Activated CD4-positive, alpha-beta T cell treated with anti-CD3 and anti-CD28 coated beads, Interleukin-2, amount 10 ng/mL, durations not matched to agents 7 days and 5 days (primary cell): ENCODE measurements around the gene UPK3A. TPM values are rescaled to one million over a fixed set of nuclear protein-coding genes. Genes with fewer than 3 reads are reported as not detected.

Experiments used
- CTCF ChIA-PET: fragments of 350-600 bp; sonication (Branson Sonifier 250); formaldehyde crosslinking; loops from one replicate; lab custom pipeline; 2021; ENCODE audit warnings: antibody characterized with exemption; lab: Charles Lee
- POLR2A ChIA-PET: fragments of 350-600 bp; sonication (Branson Sonifier 250); formaldehyde crosslinking; loops from one replicate; lab custom pipeline; 2021; ENCODE audit warnings: antibody characterized with exemption; lab: Charles Lee
- DNase-seq: peaks from one replicate; pipeline ENCODE4 v3.0.0-alpha.2; 2020
- H3K27ac Mint-ChIP-seq: one replicate; pipeline ENCODE4 v1.8.0; 2021; ENCODE audit warnings: mild to moderate bottlenecking, moderate library complexity, mixed read lengths
- H3K27me3 Mint-ChIP-seq: one replicate; pipeline ENCODE4 v1.8.0; 2021; ENCODE audit warnings: mixed read lengths
- H3K36me3 Mint-ChIP-seq: one replicate; pipeline ENCODE4 v1.8.0; 2021; ENCODE audit warnings: low read depth, mixed read lengths
- H3K4me1 Mint-ChIP-seq: one replicate; pipeline ENCODE4 v1.8.0; 2021; ENCODE audit warnings: mixed read lengths
- H3K4me3 Mint-ChIP-seq: one replicate; pipeline ENCODE4 v1.8.0; 2021; ENCODE audit warnings: mild to moderate bottlenecking, moderate library complexity, mixed read lengths
- H3K9me3 Mint-ChIP-seq: one replicate; pipeline ENCODE4 v1.8.0; 2021; ENCODE audit warnings: mixed read lengths
- total RNA-seq, 2 experiments: library from RNA; stranded (reverse); gene quantifications; one replicate each; pipeline ENCODE4 v1.2.3, GENCODE V29; 2021

Gene UPK3A
- total RNA-seq, 2 experiments from 2014 or later, result not detected

- H3K27ac Mint-ChIP-seq, result no peak overlapping the region
- no peak overlapping the region for H3K4me3 Mint-ChIP-seq
Observed at GRCh38 chr22:45334528-45334927, 49.8 kb downstream of the UPK3A start.

DNA sequence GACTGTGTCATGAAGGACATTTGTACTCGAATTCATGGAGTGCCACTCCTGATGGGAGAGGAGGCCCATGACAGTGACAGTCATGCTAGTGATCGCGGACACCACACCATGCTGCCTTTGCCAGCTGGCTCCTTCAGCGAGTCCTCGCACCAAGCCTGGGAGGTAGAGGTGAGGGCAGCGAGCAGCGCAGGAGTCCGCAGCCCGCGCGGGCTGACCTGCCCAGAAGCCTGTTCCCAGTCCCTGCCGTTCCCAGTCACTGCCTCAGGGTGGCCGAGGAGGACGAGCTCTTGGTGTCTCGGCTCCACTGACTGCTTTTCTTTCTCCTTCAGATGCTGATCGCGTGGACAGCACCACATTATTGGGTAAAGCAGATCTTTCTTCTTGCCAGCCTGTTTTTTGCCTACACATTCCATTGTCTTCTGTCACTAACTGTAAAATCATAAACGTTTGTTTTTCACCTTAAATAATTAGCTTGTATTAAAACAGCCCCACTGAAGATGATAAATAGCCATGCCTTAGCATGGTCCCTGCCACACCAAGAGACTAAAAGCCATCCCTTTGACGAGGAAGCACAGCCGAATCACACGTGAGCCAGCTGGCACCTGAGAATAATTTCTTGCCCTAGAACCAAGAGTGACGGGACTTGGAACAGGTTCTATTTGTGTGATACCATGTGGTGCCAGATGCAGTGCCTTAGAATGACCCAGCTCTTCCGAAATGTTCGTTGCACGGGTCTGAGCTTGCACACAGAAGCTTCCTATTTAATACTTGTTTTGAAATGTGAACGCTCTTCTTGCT is 50.5 kb downstream of the UPK3A start:
- CTCF ChIA-PET, result interaction anchor here (2.0 kb wide), 1 partner anchor 12 kb away, joined by 10 read pairs; no protein-coding TSS in a partner anchor
- Mint-ChIP-seq H3K4me3 (no peak overlapping the region), H3K4me1 (peaks cover 31% of the 10 kb centered on the region), H3K9me3 (no peaks in the 10 kb centered on the region), H3K27ac (no peak overlapping the region), H3K36me3 (peaks cover 52% of the 10 kb centered on the region), H3K27me3 (no peaks in the 10 kb centered on the region)
- no peak for DNase-seq
- POLR2A ChIA-PET, result no interaction called here

More at GRCh38 chr22:45334528-45334927, 49.8 kb downstream of the UPK3A start:
- peaks cover 45% of the 10 kb centered on the region for H3K36me3 Mint-ChIP-seq
- ChIA-PET CTCF (interaction anchor here (2.0 kb wide), 1 partner anchor 11 kb away, joined by 10 read pairs; no protein-coding TSS in a partner anchor), POLR2A (no interaction called here)
- H3K9me3 Mint-ChIP-seq, result no peaks in the 10 kb centered on the region
- H3K4me1 Mint-ChIP-seq, result peaks cover 30% of the 10 kb centered on the region
- DNase-seq, result no peak
- H3K27me3 Mint-ChIP-seq, result no peaks in the 10 kb centered on the region

- Mint-ChIP-seq H3K4me1 (peaks cover 35% of the 10 kb centered on the region), H3K36me3 (peaks cover 52% of the 10 kb centered on the region), H3K27me3 (no peaks in the 10 kb centered on the region), H3K9me3 (no peaks in the 10 kb centered on the region), H3K27ac (peak overlapping the region; percentile 19), H3K4me3 (no peak overlapping the region)
- DNase-seq, result no peak
- ChIA-PET CTCF (no interaction called here), POLR2A (no interaction called here)
Observed at GRCh38 chr22:45335854-45336522, 51.2 kb downstream of the UPK3A start.

- Mint-ChIP-seq H3K9me3 (no peaks in the 10 kb centered on the region), H3K27me3 (no peaks in the 10 kb centered on the region), H3K4me1 (peaks cover 42% of the 10 kb centered on the region), H3K36me3 (peaks cover 52% of the 10 kb centered on the region), H3K4me3 (no peak overlapping the region), H3K27ac (no peak overlapping the region)
- no peak for DNase-seq
- ChIA-PET CTCF (no interaction called here), POLR2A (no interaction called here)
Observed at GRCh38 chr22:45336971-45337431, 52.3 kb downstream of the UPK3A start.

GRCh38 chr22:45337536-45337935 is 52.8 kb downstream of the UPK3A start:
- H3K9me3 Mint-ChIP-seq, result no peaks in the 10 kb centered on the region
- no peak overlapping the region for H3K27ac Mint-ChIP-seq

GRCh38 chr22:45338795-45339194 is 54.0 kb downstream of the UPK3A start:
- H3K4me3 Mint-ChIP-seq, result no peak overlapping the region
- peaks cover 36% of the 10 kb centered on the region for H3K4me1 Mint-ChIP-seq
- POLR2A ChIA-PET, result no interaction called here
- H3K36me3 Mint-ChIP-seq, result peaks cover 53% of the 10 kb centered on the region
- H3K27me3 Mint-ChIP-seq, result no peaks in the 10 kb centered on the region
- CTCF ChIA-PET, result no interaction called here
- H3K9me3 Mint-ChIP-seq, result no peaks in the 10 kb centered on the region
- no peak overlapping the region for H3K27ac Mint-ChIP-seq
- no peak for DNase-seq

More at GRCh38 chr22:45337536-45337935, 52.8 kb downstream of the UPK3A start:
- ChIA-PET CTCF (no interaction called here), POLR2A (no interaction called here)
- no peaks in the 10 kb centered on the region for H3K27me3 Mint-ChIP-seq
- peaks cover 42% of the 10 kb centered on the region for H3K4me1 Mint-ChIP-seq
- peaks cover 52% of the 10 kb centered on the region for H3K36me3 Mint-ChIP-seq
- no peak overlapping the region for H3K4me3 Mint-ChIP-seq
- no peak for DNase-seq

DNA sequence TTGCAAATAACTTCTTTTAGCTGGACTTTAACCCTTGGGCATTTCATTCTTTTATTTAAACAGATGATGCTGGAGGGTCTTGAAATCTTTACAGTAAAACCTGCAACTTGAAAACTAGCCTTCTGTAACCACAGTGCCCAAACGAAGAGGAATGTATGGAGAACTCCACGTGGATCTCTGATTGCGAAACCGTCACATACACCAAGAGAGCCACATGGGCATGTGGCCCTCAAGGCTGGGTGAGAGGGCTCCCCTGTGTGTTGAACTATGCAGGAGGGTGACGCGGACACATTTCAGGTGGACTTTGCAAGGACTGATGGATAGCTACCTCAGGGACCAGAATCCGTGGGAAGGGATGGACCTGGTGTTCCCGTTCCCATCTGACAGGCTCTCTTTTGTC is 55.6 kb downstream of the UPK3A start:
- Mint-ChIP-seq H3K27me3 (no peaks in the 10 kb centered on the region), H3K36me3 (peaks cover 52% of the 10 kb centered on the region), H3K27ac (no peak overlapping the region), H3K9me3 (no peaks in the 10 kb centered on the region), H3K4me3 (no peak overlapping the region), H3K4me1 (peaks cover 25% of the 10 kb centered on the region)
- POLR2A ChIA-PET, result interaction anchor here (0.6 kb wide), 1 partner anchor 58 kb away, joined by 4 read pairs; no protein-coding TSS in a partner anchor
- CTCF ChIA-PET, result interaction anchor here (0.6 to 0.7 kb wide), 4 partner anchors 14 to 1455 kb away, joined by 3 to 4 read pairs (median 4); no protein-coding TSS in a partner anchor
- no peak for DNase-seq

GRCh38 chr22:45341498-45341897 is 56.7 kb downstream of the UPK3A start:
- Mint-ChIP-seq H3K9me3 (no peaks in the 10 kb centered on the region), H3K27me3 (no peaks in the 10 kb centered on the region), H3K4me1 (peaks cover 21% of the 10 kb centered on the region), H3K4me3 (no peak overlapping the region), H3K27ac (peak overlapping the region; percentile 62), H3K36me3 (peaks cover 48% of the 10 kb centered on the region)
- peak; percentile 22 for DNase-seq
- ChIA-PET POLR2A (interaction anchor here (0.7 kb wide), 1 partner anchor 23 kb away, joined by 4 read pairs; no protein-coding TSS in a partner anchor), CTCF (interaction anchor here (1.1 to 1.2 kb wide), 2 partner anchors 19 to 28 kb away, joined by 3 read pairs; no protein-coding TSS in a partner anchor)

GRCh38 chr22:45343143-45343542 is 58.4 kb downstream of the UPK3A start:
- CTCF ChIA-PET, result no interaction called here

DNA sequence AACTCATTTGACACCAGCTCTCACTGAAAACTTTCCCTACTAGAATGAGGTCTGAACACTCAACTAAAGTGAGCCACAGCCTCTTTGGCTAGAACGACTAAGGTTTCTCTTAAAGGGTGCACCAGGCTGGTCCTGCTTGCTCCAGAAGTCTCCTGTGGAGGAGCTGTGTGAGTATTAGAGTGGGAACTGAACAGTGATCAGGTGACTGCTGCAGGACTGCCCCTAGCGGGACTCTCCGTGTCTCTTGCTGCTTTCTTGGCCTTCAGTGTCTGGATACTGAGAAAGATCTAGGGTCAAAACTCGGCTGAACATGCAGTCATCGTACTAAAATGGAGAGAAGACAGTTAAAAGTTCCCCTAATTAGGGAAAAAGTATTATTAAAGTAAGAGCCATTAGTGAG is 59.6 kb downstream of the UPK3A start:
- H3K9me3 Mint-ChIP-seq, result no peaks in the 10 kb centered on the region
- no peak overlapping the region for H3K27ac Mint-ChIP-seq
- POLR2A ChIA-PET, result no interaction called here
- CTCF ChIA-PET, result interaction anchor here (1.1 kb wide), 1 partner anchor 13 kb away, joined by 3 read pairs; no protein-coding TSS in a partner anchor
- H3K4me1 Mint-ChIP-seq, result peaks cover 12% of the 10 kb centered on the region
- no peaks in the 10 kb centered on the region for H3K27me3 Mint-ChIP-seq
- peaks cover 38% of the 10 kb centered on the region for H3K36me3 Mint-ChIP-seq
- DNase-seq, result no peak
- H3K4me3 Mint-ChIP-seq, result no peak overlapping the region

More at GRCh38 chr22:45343143-45343542, 58.4 kb downstream of the UPK3A start:
- Mint-ChIP-seq H3K27me3 (no peaks in the 10 kb centered on the region), H3K4me1 (peaks cover 12% of the 10 kb centered on the region), H3K4me3 (no peak overlapping the region), H3K36me3 (peaks cover 39% of the 10 kb centered on the region), H3K27ac (no peak overlapping the region), H3K9me3 (no peaks in the 10 kb centered on the region)
- POLR2A ChIA-PET, result no interaction called here
- no peak for DNase-seq
